ELF-1 (cell line): ENCODE results near the gene PPT2.
A peak's percentile ranks its signal among the peaks of the same experiment; 100 is the strongest.

Experiments
- DNase-seq: peaks from one replicate; pipeline ENCODE4 v3.0.0-alpha.2; 2016; ENCODE audit warnings: low read depth, low spot score

PPT2 gene, protein sequence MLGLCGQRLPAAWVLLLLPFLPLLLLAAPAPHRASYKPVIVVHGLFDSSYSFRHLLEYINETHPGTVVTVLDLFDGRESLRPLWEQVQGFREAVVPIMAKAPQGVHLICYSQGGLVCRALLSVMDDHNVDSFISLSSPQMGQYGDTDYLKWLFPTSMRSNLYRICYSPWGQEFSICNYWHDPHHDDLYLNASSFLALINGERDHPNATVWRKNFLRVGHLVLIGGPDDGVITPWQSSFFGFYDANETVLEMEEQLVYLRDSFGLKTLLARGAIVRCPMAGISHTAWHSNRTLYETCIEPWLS

DNA sequence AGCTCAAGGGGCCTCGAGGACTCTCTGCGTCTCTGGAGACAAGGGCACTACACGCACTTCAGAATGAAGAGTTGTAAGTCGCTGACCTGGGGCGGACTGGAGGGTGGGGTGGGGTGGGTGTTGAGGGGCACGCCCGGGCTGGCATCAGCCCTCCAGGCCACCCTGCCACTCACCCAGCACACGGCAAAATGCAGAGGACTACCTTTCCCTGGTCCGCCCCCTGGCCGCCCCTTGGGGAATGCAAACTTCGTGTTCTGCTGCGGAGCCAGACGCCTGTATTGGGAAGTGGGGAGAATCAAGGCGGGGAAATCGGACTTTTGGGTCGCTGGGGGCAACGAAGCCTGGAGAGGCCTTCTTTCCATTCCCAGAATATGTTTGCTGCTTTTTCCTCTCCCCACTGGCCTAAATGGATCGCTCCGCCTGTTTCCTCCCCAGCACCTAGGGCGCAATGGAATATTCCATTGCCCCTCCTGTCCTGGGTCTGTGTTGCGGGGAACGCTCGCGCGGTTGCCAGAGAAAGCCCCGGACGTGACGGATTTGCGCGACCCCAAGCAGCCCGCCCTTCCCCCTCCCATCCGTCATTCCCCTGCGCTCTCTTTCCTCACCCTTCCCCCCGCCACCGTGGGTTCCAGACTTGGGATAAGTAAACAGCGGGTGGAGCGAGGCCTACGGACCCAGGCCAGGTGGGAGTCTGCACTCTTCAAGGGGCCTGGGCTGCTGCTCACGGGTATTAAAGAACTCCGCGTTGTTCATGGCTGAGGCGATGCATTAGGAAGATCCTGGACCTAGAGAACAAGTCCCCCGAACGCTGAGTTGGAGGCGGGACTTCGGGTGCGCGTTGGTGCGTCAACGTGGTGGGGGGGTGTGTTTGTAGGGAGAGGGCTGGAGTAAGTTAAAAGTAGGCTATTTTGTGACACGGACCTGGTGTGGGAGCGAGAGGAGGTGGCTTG is at the start of gene PPT2:
Gene PPT2 (plus strand): TSS at position 578 of the 950 bp plus-strand sequence. CDS start 454 bp downstream, outside the sequence.
- DNase-seq: peak; percentile 94

DNA sequence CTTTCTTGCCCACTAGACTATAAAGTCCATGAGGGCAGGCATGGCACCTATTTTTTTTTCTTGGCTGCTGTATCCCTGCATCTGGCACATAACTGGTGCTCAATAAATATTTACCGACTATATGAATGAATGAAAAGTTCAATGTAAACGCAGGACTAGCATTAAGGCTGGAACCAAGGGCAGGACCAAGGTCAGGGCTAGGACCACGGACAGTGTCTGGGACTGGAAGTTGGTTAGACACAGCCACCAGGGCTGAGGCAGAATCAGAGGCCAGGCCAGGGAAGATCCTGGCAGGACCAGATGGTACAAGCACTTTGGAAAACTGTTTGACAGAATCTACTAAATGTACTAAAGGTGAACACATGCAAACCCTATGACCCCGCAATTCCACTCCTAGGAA is 48.5 kb upstream of the PPT2 start:
- no peak for DNase-seq

DNA sequence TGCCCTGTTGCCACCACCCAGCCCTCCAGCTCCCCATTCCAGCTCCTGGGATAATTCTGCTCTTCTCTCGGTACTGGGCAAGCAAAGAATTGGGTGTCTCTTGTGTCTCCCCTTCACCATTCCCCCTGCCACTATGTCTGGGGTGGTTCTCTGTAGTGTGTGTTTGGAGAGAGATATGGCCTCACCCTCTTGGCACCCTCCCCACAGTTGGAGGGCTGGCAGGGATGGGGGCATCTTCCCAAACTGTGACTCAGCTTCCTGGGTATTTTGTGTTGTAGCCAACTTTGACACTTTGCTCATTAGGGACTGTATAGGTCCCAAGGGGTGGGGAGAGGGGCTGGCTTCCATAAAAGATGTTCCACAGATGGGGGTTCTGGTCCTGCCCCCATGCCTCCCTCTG is 46.5 kb upstream of the PPT2 start:
- DNase-seq: no peak

DNA sequence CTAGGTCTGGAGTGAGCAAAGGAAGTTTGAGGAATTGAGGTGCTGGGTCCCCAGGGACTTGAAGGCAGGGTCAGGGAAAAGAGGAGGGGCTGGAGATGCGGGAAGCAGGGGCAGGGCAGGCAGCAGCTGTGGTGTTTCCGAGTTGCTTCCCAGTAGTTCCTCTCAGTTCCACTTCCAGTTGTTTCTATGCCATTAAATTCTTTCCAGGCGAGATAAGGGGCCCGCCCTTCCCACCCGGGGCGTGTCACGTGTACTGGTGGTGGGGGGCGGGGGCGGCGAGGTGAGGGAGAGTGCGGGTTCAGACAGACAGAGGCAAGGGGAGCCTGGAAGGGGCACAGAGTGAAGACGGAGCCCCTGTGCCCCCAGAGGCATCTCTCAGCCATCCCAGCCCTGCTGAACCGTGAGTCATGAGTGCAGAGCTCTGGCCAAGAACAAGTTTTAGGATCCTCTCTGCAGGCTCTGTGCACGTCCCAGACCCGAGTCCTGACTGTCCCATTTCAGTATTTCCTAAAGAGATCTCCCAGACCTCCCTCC is 45.8 kb upstream of the PPT2 start:
- no peak for DNase-seq

DNA sequence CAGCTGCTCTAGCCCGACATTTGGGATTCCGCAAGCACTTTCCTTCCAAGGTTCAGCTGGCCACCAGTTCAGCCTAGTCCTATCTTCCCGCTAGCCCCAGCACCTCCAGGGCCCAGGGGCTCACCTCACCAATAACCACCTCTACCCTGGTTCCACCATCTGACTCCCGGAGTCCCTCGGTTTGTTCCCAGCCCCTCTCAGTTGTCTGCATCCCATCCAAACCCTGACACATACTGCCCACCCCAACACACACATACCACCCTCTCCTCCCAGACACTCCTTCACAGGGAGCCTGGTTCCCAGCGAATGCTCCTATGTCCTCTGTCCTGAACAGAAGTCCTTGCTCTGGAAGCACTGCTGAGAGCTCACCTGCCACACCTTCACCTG is 45.2 kb upstream of the PPT2 start:
- DNase-seq: no peak

DNA sequence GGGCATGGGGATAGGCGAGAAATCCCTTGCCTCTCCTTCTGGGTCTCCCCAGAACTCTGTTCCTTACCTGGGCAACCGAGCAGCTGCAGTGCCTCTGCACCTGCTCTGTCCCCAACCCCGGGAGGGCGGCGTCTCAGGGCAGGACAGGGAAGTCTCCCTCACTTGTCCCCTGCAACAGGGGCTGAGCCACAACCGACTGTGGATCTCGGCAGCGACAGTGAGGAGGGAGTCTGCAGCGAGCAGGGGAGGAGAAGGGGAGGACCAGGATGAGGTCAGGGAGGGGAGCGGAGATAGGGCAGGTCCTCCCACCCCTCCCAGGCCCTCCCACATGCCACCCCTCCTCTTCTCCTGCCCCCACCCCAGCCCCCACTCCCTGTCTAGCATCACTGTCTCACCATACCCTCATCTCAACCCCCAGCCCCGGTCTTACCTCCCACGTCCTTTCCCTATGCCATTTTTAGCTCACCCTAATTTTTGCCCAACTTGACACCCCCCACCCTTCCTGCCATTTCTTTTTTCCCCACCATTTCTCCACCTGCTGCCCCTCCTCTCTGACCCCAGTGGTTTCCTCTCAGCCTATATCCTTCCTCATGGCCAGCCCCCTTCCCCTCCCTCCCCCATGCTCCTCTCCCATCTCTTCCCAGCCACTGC is 44.7 kb upstream of the PPT2 start, which contains the start of gene TNXB:
Gene TNXB (minus strand): TSS at position 225 of the 651 bp plus-strand sequence. CDS start 11,140 bp downstream, outside the sequence.
- DNase-seq: no peak

DNA sequence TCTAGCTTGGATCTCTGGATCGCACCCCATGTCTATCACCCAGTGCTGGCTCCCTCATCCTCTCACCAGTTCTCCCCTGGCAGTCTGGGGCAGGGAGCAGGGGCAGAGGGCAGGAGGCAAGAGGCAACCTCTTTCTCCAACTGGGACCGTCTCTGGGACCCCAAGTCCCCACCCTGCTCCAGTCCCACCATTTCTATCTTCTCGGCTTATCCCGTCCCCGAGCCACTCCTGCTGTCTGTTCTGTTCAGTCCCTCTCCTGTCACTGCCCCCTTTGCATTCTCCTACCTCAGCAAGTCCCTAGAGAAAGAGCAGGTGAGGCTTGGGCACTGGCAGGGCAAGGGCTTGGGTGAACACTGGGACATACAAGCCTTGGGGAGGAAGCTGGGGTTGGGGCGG is 44.2 kb upstream of the PPT2 start:
- DNase-seq: no peak

DNA sequence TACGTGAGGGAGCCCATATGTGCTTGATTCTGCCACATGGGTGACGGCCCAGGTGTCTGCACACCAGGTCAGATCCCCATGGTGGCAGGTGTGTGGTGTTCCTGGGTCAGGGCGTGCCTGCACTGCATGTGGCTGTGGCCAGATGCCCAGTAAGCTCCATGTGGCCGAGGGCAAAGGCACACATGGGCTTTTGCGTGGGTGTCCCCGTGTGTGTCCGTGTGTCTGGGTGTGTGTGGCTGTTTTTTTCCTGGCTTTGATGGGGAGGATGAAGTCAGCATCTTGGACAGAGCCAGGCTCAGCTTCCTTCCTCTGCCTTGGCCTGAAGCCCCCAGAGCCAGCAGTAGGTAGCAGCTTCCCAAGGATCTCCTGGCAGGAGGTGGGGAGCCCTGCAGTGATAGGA is 43.3 kb upstream of the PPT2 start:
- DNase-seq: no peak

DNA sequence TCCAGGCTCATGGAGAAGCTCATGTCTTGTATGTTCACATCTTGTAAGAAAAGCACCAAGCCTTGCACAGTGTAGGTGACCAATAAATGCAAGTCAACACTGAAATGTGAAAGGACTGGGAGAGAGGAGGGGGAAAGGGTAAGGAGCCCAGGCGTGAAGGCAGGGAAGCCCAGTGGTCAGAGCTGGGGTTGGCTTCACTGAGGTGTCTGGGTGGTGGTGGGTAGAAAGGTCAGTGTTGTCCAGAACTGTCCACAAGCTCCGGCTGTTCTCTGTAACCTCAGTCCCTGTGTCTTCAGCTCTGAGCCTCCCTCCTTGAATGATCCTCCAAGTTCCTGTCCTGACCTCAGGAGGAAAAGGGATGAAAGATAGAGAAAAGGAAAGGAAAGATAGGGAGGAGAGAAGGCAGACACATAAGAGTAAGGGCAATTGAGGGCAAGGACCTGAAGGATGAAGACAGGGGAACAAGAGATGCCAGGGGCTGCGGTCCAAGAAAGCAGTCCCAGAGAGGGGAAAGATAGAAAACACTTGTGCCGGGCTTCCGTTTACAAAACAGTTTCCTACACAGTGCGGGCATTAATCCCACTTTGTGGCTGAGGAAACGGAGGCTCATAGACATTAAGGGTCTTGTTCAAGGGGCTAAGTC is 42.4 kb upstream of the PPT2 start:
- no peak for DNase-seq

DNA sequence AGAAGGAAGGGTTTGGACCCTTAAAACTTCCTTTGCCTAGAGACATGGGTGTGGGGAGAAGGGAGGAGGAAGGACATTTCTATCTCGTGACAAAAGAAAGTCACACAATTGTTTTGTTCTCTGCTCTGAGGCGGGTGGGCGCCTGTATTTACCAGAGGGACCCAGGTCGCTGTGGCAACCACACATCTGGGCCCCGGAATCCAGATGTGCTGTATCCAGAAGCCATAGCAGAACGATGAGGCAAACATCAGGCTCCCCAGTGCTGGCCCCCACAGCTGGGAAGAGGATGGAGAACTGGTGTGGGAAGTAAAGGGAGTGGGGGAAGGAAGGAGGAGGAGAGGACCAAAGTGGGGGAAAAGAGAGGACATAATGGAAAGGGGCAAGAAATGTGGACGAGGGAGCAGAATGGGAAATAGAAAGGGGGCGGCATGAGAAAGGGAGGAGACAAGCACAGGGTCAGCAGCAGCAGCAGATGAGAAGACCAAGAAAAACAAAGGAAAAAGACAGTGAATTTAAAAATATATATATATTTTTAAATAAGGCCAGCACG is 41.4 kb upstream of the PPT2 start:
- DNase-seq: no peak

DNA sequence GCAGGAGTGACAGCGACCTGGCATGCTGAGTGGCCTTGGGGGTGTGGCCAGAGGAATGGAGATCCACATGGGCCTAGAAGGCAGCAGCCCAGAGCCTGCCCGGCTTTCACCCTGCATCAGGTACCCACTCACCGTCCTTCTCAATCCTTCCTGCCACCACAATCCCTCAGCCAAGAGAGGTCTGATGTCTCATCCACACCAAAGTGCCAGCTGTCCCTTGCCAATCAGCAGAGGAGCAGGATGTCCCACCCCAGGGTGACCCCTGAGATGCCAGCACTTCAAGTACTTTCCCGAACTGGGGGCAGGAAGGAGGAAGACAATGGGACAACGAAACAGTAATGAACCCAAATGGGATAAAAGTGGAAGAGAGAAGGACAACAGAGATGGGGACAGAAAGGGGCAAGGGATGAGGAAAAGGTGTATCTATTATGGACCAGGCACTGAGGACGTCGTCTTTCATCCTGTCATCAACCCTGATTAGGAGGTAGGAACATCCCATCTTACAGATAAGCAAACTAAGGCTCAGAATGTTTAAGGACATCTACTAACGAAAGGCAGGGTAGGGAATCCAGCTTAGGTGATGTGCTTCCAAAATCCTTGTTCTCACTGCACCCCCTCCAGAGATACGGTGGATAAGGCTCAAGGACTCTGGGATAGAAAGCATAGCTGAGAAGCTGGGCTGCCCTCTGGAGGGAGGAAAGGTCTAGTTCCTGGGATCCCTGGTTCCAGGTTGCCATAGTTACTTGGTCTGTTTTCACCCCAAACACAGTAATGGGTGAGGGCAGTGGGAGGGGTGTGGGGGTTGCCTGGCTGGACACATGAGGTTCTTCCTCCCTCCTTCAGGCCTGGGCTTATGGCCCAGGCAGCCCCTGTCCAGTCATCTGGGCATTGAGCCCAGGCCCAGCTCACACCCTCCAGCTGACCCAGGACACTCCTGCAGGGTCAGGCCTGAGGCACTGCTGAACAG is 40.3 kb upstream of the PPT2 start:
- DNase-seq: peak; percentile 66

DNA sequence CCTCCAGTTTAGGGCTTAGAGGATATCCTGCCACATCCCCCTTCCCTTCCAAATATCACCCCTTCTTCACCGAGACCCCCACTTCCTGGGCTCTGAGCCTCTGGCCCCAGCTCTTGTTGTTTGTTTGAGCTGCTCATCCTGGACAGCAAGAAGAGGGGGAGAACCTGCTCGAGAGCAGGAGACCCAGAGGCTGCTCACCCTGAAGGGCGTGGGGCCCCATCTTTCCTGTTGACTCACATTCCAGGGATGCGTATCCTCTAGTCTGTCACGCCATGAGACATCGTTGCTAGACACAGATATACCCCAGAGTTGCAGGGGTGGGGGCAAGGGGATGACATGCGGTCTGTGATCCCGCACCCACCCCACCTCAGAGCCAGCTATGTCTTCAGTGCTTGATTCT is 39.1 kb upstream of the PPT2 start:
- no peak for DNase-seq

DNA sequence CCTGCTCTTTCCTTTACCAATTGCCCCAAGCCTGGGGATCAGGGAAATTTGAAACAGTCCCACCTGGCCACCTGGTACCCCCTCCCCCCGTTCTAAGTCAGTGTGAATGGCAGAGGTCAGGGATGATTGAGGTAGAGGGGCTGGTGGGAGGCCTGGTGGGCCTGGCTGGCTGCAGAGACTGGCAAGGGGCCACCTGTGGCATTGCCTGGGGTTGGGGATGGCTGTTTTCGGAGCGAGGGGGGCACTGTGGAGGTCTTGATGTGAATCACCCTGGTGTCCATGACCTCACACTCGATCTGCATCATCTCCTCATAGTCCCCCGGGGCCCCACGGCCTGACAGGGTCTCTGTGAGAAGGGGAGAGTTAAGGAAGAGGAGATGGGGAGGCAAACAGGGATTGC is 38.3 kb upstream of the PPT2 start:
- no peak for DNase-seq

DNA sequence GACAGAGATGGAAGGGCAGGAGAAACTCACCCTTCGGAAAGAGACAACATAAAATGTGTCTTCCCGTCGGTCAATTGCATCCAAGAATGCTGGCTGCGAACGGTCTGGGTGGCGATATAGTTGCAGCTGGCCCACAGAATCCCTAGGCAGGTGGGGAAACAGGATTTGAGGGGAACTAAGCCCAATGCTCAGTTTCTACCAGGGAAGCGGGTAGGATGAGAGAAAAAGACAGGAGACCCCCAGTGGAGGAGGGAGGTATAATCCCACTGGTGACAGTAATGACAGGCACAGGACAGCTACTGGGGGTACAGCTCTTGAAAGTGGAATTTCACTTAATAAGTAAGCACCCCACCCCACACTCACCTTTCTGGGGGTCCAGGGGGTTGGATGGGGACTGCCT is 37.3 kb upstream of the PPT2 start:
- DNase-seq: no peak

DNA sequence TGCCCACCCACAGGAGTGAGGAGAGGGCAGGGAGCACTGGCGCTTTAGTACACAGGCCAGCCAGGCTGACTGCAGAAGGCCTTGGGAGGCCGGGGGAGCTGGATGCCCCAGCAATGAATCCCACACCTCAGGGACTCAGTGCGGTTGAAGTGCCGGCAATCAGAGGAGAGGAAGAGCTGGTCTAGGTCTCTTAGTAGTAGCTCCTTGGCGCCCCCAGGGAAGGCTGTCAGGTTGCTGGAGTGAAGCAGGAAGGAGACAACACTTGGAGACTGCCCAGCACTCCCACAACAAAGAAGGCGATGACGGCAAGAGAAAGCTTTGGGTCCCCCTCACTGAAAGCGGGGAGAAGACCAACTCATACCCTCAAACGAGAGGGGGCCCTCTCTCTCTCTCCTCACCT is 36.5 kb upstream of the PPT2 start:
- no peak for DNase-seq

DNA sequence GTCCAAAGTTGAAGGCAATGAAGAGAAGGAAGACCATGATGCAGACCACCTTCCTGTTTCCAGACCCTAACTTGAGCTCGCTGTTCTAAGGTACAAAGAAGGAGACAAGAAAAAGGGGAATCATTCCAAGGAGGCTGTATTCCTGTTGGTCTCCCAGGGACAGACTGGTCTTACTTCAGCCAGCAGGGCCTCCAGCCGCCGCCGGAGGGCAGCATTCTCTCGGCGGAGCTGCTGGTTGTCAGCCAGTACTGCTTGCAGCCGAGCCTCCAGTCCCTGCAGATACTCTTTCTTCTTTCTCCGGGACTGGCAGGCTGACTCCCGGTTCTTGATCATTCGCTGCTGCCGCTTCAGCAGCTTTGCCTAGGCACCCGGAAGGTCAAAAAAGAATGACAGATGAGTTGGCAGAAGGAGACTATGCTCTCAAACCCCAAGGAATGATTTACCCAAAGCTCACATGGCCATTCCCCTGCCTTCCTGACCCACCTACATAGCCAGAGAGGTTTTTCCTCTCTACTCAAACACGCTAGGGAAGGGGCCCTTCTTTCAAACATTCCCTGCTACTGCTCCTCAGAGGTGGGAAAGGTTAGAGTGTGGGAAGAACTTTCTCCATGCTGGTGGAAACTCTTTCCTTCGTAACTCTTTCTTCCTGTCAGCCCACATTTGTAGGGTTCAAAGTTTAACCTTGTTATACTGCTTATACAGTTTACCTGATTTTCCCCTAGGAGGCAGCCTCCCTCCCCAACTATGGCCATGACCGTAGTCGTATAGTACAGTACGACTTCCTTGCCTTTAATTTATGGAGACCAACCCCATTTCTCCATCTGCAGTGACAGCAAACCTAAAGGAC is 34.9 kb upstream of the PPT2 start:
- DNase-seq: peak; percentile 87

DNA sequence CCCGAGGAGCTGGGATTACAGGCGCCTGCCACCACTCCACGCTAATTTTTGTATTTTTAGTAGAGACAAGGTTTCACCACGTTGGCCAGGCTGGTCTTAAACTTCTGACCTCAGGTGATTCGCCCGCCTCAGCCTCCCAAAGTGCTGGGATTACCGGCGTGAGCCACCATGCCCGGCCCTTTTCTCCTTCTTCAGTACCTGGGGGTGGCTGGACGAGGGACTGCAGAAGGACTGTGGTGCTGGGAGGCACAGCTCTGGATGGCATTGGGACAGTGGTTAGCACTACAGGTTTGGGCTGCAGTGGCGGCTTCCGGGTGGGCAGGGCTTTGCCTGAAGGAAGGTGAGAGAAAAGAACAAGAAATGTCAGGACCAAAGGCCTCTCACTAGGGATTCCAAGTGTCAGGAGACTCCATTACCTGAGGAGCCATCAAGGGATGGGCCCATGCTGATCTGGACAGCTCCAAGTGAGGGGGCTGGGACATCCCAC is 33.3 kb upstream of the PPT2 start:
- no peak for DNase-seq

DNA sequence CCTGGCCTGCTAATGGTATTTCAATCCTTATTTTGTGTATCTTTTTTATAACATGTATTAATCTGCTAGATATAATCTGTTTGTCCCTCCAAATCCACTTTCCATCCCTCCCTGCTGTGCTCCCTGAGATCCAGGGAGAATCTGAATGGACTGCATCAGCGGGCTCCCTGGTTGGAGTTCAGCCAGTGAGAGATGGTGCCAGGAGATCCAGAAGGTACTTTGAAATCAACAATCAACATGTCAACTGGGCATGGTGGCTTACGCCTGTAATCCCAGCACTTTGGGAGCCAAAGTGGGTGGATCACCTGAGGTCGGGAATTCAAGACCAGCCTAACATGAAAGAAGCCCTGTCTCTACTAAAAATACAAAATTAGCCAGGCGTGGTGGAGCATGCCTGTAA is 30.3 kb upstream of the PPT2 start:
- no peak for DNase-seq

DNA sequence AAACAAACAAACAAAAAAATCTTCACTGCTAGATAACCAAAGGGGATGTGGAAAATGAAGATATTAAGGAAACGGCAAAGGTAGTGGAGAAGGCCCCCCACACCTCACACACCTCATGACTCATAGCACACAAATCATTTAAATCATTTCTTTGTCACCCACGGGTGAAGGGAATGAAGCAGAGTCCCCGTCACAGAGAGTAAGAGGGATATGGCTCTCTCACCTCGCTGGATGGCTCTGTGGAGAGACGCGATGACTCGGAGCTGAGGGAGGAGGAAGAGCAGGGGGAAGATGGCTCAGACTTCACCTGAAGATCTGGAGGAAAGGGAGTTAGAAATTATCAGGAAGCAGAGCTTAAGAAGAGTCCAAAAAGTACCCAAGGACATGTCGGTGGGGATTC is 27.1 kb upstream of the PPT2 start:
- DNase-seq: no peak
